Astrocyte (in vitro differentiated cells and primary cell): ENCODE data around the gene GRIA2. TPM values are rescaled to one million over a fixed set of nuclear protein-coding genes. Genes with fewer than 3 reads are reported as not detected.

Experiments used
- DNase-seq: peaks from one replicate; pipeline ENCODE4 v3.0.0-alpha.2; 2010; ENCODE audit warnings: low read depth
- FAIRE-seq: peaks from 2 replicates; lab custom pipeline; 2011; peaks lifted over from hg19 to GRCh38; lab: Jason Lieb, UNC
- H2AFZ ChIP-seq: 2 replicates; pipeline ENCODE4 v1.6.0; 2012; ENCODE audit warnings: low read depth, low read length, inconsistent platforms
- H3K27ac ChIP-seq: 2 replicates; pipeline ENCODE4 v1.5.1; 2011; ENCODE audit warnings: low read depth, low read length, inconsistent platforms
- H3K27me3 ChIP-seq: 2 replicates; pipeline ENCODE4 v1.6.0; 2011; ENCODE audit warnings: low read length, inconsistent platforms; ENCODE audit not compliant: insufficient read depth
- H3K36me3 ChIP-seq: 2 replicates; pipeline ENCODE4 v1.5.1; 2011; ENCODE audit warnings: low read length, inconsistent platforms; ENCODE audit not compliant: insufficient read depth
- H3K4me1 ChIP-seq: 2 replicates; pipeline ENCODE4 v1.5.1; 2011; ENCODE audit warnings: low read length, inconsistent platforms; ENCODE audit not compliant: insufficient read depth
- H3K4me2 ChIP-seq: 2 replicates; pipeline ENCODE4 v1.6.0; 2012; ENCODE audit warnings: low read length, inconsistent platforms
- H3K4me3 ChIP-seq: 2 replicates; pipeline ENCODE4 v1.5.1; 2011; ENCODE audit warnings: low read depth, mild to moderate bottlenecking, low read length, inconsistent platforms; ENCODE audit not compliant: insufficient read depth
- H3K79me2 ChIP-seq: 2 replicates; pipeline ENCODE4 v1.6.0; 2012; ENCODE audit warnings: mild to moderate bottlenecking, low read length, inconsistent platforms; ENCODE audit not compliant: insufficient read depth
- H3K9ac ChIP-seq: 2 replicates; pipeline ENCODE4 v1.6.0; 2012; ENCODE audit warnings: mild to moderate bottlenecking, low read length, inconsistent platforms
- H3K9me3 ChIP-seq: 2 replicates; pipeline ENCODE4 v1.5.1; 2012; ENCODE audit warnings: low read depth, mild to moderate bottlenecking, low read length, inconsistent platforms; ENCODE audit not compliant: insufficient read depth
- H4K20me1 ChIP-seq: 2 replicates; pipeline ENCODE4 v1.6.0; 2012; ENCODE audit warnings: low read length, inconsistent platforms; ENCODE audit not compliant: insufficient read depth
- H3K27ac Mint-ChIP-seq: one replicate; pipeline ENCODE4 v1.8.0; 2021; ENCODE audit warnings: mild to moderate bottlenecking, mixed read lengths; ENCODE audit not compliant: unreplicated experiment
- H3K27me3 Mint-ChIP-seq: one replicate; pipeline ENCODE4 v1.8.0; 2021; ENCODE audit warnings: low read depth, mixed read lengths; ENCODE audit not compliant: unreplicated experiment
- H3K36me3 Mint-ChIP-seq: one replicate; pipeline ENCODE4 v1.8.0; 2021; ENCODE audit warnings: low read depth, mixed read lengths; ENCODE audit not compliant: unreplicated experiment
- H3K4me1 Mint-ChIP-seq: one replicate; pipeline ENCODE4 v1.8.0; 2021; ENCODE audit warnings: low read depth, mixed read lengths; ENCODE audit not compliant: unreplicated experiment
- H3K4me3 Mint-ChIP-seq: one replicate; pipeline ENCODE4 v1.8.0; 2021; ENCODE audit warnings: mild to moderate bottlenecking, moderate library complexity, mixed read lengths; ENCODE audit not compliant: unreplicated experiment
- H3K9me3 Mint-ChIP-seq: one replicate; pipeline ENCODE4 v1.8.0; 2021; ENCODE audit warnings: mild to moderate bottlenecking, mixed read lengths; ENCODE audit not compliant: unreplicated experiment
- CTCF ChIP-seq: IDR thresholded peaks from 2 replicates; pipeline ENCODE4 v1.5.1; 2011; ENCODE audit warnings: low read depth, mild to moderate bottlenecking, inconsistent platforms, low read length, moderate library complexity; ENCODE audit not compliant: insufficient read depth
- EZH2 ChIP-seq: IDR thresholded peaks from 2 replicates; pipeline ENCODE4 v1.6.1; 2012; ENCODE audit warnings: mild to moderate bottlenecking, low read length, inconsistent platforms; ENCODE audit not compliant: insufficient read depth
- total RNA-seq: library from RNA; stranded (reverse); gene quantifications from 2 replicates; pipeline ENCODE4 v1.2.1, GENCODE V29; 2021

GRIA2 gene
- total RNA-seq, 1 donor from 2014 or later, result not detected

- no peaks in the 10 kb centered on the region for H4K20me1 ChIP-seq
- no peak for FAIRE-seq
Observed at GRCh38 chr4:157314906-157315305, 94.4 kb downstream of the GRIA2 start.

GRCh38 chr4:157315968-157316367, 95.4 kb downstream of the GRIA2 start:
- no peaks in the 10 kb centered on the region for H3K79me2 ChIP-seq
- H3K4me1 Mint-ChIP-seq, result peaks cover 2% of the 10 kb centered on the region

More at GRCh38 chr4:157314906-157315305, 94.4 kb downstream of the GRIA2 start:
- H3K27me3 Mint-ChIP-seq, result no peaks in the 10 kb centered on the region
- H3K36me3 Mint-ChIP-seq, result no peaks in the 10 kb centered on the region
- H2AFZ ChIP-seq, result no peak overlapping the region
- no peak overlapping the region for H3K9ac ChIP-seq
- H3K27ac Mint-ChIP-seq, result no peak overlapping the region
- TF ChIP-seq EZH2, result no peak
- TF ChIP-seq CTCF, result no peak
- H3K9me3 Mint-ChIP-seq, result no peaks in the 10 kb centered on the region
- no peak overlapping the region for H3K4me3 Mint-ChIP-seq
- no peaks in the 10 kb centered on the region for H3K79me2 ChIP-seq
- H3K36me3 ChIP-seq, result no peaks in the 10 kb centered on the region
- no peaks in the 10 kb centered on the region for H3K9me3 ChIP-seq
- H3K4me1 ChIP-seq, result no peaks in the 10 kb centered on the region
- no peak overlapping the region for H3K4me2 ChIP-seq
- H3K4me3 ChIP-seq, result no peak overlapping the region
- H3K4me1 Mint-ChIP-seq, result peaks cover 2% of the 10 kb centered on the region
- H3K27ac ChIP-seq, result no peak overlapping the region
- DNase-seq, result no peak
- H3K27me3 ChIP-seq, result no peaks in the 10 kb centered on the region

More at GRCh38 chr4:157315968-157316367, 95.4 kb downstream of the GRIA2 start:
- no peak overlapping the region for H3K27ac ChIP-seq
- no peaks in the 10 kb centered on the region for H3K27me3 Mint-ChIP-seq
- no peak overlapping the region for H3K4me3 Mint-ChIP-seq
- no peak for FAIRE-seq
- no peaks in the 10 kb centered on the region for H3K36me3 Mint-ChIP-seq
- H3K27me3 ChIP-seq, result no peaks in the 10 kb centered on the region
- no peak overlapping the region for H3K4me2 ChIP-seq
- no peak overlapping the region for H3K4me3 ChIP-seq
- H3K9me3 ChIP-seq, result no peaks in the 10 kb centered on the region
- H3K9me3 Mint-ChIP-seq, result no peaks in the 10 kb centered on the region
- TF ChIP-seq EZH2, result no peak
- TF ChIP-seq CTCF, result no peak
- DNase-seq, result no peak
- H2AFZ ChIP-seq, result no peak overlapping the region
- H3K36me3 ChIP-seq, result no peaks in the 10 kb centered on the region
- no peaks in the 10 kb centered on the region for H4K20me1 ChIP-seq
- no peak overlapping the region for H3K9ac ChIP-seq
- H3K27ac Mint-ChIP-seq, result no peak overlapping the region
- H3K4me1 ChIP-seq, result no peaks in the 10 kb centered on the region
